ENCODE data around the gene SLC2A6. TPM values are rescaled to one million over a fixed set of nuclear protein-coding genes. Genes with fewer than 3 reads are reported as not detected.

Gene SLC2A6
- total RNA-seq, 2 donors from 2014 or later = 4.3 to 5.2 TPM

DNA sequence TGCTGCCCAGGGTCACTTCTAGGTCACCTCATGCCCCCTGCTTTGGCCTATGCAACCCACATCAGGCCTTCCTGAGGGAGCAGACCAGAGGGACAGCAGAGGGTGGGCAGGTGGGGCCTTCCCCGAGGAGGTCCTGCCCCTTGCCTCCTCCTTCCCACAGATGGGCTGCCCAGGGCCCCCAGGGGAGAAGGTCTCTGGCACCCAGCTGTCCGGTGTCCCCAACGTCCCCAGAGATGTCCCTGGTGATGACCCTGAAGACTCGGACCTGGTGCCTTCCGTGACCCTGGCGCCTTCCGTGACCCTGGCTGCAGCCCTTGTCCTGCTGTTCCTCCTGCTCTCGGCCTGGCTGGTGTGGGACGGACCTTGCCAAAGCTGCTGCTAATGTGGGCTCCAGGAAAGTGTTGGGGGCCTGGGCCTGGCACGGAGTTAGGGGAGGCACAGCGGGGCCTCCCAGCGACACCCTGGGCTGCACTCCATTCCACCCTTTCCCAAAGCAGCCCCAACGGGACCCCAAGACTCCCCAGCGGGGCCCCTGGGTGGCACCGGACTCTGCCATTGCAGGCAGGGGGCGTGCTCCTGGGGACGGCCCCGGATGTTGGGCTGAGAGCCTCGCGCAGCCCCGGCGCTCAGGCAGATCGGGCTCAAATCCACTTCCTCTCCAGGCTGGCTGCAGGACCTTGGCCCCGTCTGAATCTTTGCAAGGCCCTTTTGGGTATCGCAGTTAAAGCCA, 6.8 kb upstream of the SLC2A6 start:
- Histone ChIP-seq H3K4me1 (no peaks in the 10 kb centered on the region), H3K27ac (no peak overlapping the region), H3K36me3 (no peaks in the 10 kb centered on the region), H3K27me3 (no peaks in the 10 kb centered on the region), H3K9me3 (no peaks in the 10 kb centered on the region), H3K4me3 (no peak overlapping the region)
- DNase-seq (ENCODE audit: low spot score) = no peak
- TF ChIP-seq, protein P1, sequence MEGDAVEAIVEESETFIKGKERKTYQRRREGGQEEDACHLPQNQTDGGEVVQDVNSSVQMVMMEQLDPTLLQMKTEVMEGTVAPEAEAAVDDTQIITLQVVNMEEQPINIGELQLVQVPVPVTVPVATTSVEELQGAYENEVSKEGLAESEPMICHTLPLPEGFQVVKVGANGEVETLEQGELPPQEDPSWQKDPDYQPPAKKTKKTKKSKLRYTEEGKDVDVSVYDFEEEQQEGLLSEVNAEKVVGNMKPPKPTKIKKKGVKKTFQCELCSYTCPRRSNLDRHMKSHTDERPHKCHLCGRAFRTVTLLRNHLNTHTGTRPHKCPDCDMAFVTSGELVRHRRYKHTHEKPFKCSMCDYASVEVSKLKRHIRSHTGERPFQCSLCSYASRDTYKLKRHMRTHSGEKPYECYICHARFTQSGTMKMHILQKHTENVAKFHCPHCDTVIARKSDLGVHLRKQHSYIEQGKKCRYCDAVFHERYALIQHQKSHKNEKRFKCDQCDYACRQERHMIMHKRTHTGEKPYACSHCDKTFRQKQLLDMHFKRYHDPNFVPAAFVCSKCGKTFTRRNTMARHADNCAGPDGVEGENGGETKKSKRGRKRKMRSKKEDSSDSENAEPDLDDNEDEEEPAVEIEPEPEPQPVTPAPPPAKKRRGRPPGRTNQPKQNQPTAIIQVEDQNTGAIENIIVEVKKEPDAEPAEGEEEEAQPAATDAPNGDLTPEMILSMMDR (IDR thresholded peaks at IDR 0.05) = no peak

DNA sequence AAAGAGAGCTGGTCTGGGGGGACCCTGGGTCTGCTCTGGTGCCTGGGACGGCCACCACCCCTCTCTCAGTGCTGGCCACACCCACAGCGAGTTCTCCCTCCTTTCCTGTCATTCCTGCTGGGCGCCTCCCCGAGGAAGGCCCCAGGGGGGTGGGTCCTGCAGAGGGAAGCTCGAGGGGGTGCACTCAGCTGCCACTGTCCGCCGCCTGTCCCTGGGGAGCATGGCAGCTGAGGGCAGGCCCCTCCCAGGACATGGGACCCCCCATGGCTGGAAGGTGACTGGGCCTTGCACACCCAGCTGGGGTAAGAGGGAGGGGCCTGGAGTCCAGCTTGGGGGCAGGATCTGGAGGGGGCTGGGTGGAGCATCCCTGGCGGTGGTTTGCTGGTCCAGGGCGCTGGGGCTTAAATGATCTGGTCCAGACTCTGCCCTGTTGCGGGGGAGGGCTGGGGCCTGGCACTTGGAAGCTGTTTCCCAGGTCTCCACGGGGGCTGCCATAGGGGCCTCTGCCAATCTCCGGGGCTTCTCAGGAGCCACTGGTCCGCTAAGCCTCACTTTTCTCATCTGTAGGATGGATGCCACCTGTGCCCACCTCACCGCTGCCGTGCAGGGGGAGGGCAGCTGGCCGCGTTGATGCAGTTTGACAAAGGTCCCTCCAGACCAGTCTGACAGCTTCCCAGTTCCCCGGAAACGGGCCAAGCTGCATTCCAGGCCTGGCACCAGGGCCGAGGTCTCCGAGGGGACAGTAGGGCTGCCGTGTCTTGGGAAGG, 6.0 kb upstream of the SLC2A6 start:
- no peak for DNase-seq (ENCODE audit: low spot score)
- H3K4me3 ChIP-seq = no peak overlapping the region
- peaks cover 0 to under 1% of the 10 kb centered on the region in 2 donors for H3K4me1 ChIP-seq
- H3K9me3 ChIP-seq = no peaks in the 10 kb centered on the region
- H3K27ac ChIP-seq = no peak overlapping the region
- H3K36me3 ChIP-seq = no peaks in the 10 kb centered on the region
- H3K27me3 ChIP-seq = no peaks in the 10 kb centered on the region
- TF ChIP-seq, protein P1 (IDR thresholded peaks at IDR 0.05) = no peak

DNA sequence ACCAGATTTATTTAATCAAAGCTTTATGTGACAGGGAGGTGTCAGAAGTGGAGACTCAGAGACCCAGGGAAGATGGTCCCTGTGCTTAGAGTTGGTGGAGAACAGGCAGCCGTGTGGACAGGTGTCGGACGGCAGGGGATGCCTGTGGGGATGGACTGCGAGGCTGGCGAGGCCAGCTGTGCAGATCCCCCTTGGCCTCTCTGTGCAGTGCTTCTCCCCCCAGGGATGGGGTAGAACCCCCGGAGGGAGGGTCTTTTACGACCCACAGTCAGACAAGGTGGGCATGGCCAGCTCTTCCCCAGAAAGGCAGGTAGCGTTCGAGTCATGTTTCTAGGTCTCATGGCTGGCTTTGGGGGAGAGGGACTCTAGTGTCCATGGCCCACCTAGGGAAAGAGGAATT, 4.7 kb upstream of the SLC2A6 start:
- H3K4me1 ChIP-seq = peaks cover 0 to 11% of the 10 kb centered on the region in 2 donors
- no peaks in the 10 kb centered on the region for H3K9me3 ChIP-seq
- H3K4me3 ChIP-seq = no peak overlapping the region
- TF ChIP-seq, protein P1 (IDR thresholded peaks at IDR 0.05) = no peak
- no peaks in the 10 kb centered on the region for H3K36me3 ChIP-seq
- no peak overlapping the region for H3K27ac ChIP-seq
- DNase-seq (ENCODE audit: low spot score) = no peak
- no peaks in the 10 kb centered on the region for H3K27me3 ChIP-seq

DNA sequence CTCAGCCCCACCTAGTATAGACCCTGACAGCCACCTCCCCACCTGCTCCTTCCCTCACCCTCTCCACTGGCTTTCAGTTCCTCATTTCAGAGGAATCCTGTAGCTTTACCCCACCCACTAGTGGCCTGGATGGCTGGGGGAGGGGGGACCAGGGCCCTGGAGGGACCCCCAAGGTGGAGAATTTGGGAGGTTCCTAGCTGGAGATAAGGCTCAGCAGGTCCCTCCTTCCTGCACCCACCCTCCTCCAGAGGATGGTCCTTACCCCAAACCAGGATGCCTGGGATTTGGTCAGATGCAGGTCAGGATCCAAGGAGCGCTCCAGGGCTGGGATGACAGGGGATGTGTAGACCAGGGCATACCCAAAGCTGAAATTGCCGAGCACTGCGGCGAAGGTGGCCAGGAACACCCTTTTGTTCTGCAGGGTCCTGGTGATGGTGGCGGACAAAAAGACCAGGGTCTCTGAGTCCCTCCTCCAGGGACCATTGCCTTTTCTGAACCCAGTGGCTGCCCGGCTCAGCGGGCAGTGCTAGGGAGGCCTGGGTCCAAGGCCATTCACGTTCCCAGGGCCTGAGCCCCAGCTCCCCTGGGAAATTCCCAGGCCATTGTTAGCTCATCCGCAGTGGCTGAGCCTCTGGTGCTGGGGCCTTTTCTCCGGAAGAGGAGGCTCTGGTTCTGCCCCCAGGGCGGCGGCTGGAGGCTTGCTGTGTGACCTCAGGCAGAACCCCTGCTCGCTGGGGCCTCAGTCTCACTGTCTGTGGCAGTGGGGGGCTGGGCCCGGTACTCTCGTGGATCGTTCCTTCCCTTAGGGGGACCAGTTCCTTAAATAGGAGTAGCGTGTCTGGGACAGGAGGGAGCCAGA, 678 bp downstream of the SLC2A6 start:
- Histone ChIP-seq H3K27me3 (no peaks in the 10 kb centered on the region), H3K36me3 (peaks cover 9% of the 10 kb centered on the region), H3K9me3 (no peaks in the 10 kb centered on the region), H3K4me3 (peak overlapping the region; percentile 57 to 60), H3K4me1 (peaks cover 0 to 20% of the 10 kb centered on the region in 2 donors), H3K27ac (peak overlapping the region; percentile 64 to 76)
- no peak for DNase-seq (ENCODE audit: low spot score)
- TF ChIP-seq, protein P1 (IDR thresholded peaks at IDR 0.05) = no peak

DNA sequence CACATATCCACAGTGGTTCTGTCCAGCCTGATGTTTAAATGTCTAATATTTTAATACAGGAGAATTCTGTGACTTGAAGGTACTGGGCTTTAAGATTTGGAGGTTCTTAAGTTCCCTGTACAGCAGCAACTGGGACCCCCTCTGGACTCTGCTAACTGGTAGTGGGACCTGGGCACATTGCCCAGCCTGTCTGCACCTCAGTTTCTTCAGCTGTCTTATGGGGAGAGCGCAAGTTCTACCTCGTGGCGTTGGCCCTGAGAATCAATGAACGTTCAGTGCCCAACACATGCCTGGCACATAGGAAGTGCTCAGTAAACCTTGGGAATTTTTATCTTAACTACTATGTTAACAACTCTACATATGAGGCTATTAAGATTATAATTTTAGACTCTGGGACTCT, 1.4 kb downstream of the SLC2A6 start:
- TF ChIP-seq, protein P1 (IDR thresholded peaks at IDR 0.05) = no peak
- Histone ChIP-seq H3K4me1 (peaks cover 0 to 20% of the 10 kb centered on the region in 2 donors), H3K36me3 (peaks cover 9% of the 10 kb centered on the region), H3K27me3 (no peaks in the 10 kb centered on the region), H3K9me3 (no peaks in the 10 kb centered on the region), H3K27ac (no peak overlapping the region), H3K4me3 (no peak overlapping the region)
- no peak for DNase-seq (ENCODE audit: low spot score)
